Gastrocnemius medialis (tissue), 4 donors: Measurements from ENCODE around the gene IL1F10. TPM values are rescaled to one million over a fixed set of nuclear protein-coding genes. Genes with fewer than 3 reads are reported as not detected.

Source experiments
- ATAC-seq, 2 donors: fragments of 150-250 bp; one replicate each; pipeline ENCODE4 v1.9.1; 2016
- DNase-seq, 2 donors: peaks; one replicate each; pipeline ENCODE4 v3.0.0-alpha.2; 2019
- H3K27ac ChIP-seq, 4 donors: fragments of 200-600 bp; sonication (generic); 1 replicate in 1 of 4; 2 replicates in 3 of 4; pipeline ENCODE4 v1.5.1; 2016 to 2018; ENCODE audit warnings: mild to moderate bottlenecking in 2 of 4, moderate library complexity in 1 of 4
- H3K27me3 ChIP-seq, 3 donors: fragments of 200-600 bp; sonication (generic) in 2 of 3; 1 replicate in 1 of 3; 2 replicates in 2 of 3; pipeline versions ENCODE4 v1.5.1 to v1.6.0; 2016 to 2019; ENCODE audit warnings: mild to moderate bottlenecking in 1 of 3, moderate library complexity in 1 of 3
- H3K36me3 ChIP-seq, 2 donors: fragments of 200-600 bp; sonication (generic) in 1 of 2; one replicate each; pipeline ENCODE4 v1.5.1; 2017 to 2018
- H3K4me1 ChIP-seq, 2 donors: fragments of 200-600 bp; sonication (generic) in 1 of 2; one replicate each; pipeline ENCODE4 v1.5.1; 2016 to 2017; ENCODE audit warnings: mild to moderate bottlenecking in 2 of 2
- H3K4me3 ChIP-seq, 4 donors: fragments of 200-600 bp; sonication (generic) in 3 of 4; 1 replicate in 1 of 4; 2 replicates in 3 of 4; pipeline ENCODE4 v1.5.1; 2016 to 2019; ENCODE audit warnings: mild to moderate bottlenecking in 2 of 4
- H3K9me3 ChIP-seq, 3 donors: fragments of 200-600 bp; sonication (generic) in 2 of 3; 1 replicate in 1 of 3; 2 replicates in 2 of 3; pipeline ENCODE4 v1.5.1; 2016 to 2019
- POLR2A ChIP-seq, 2 donors: fragments of 450-650 bp; IDR thresholded peaks; one replicate each; pipeline ENCODE4 v1.6.1; 2017; ENCODE audit warnings: antibody characterized with exemption in 2 of 2, mild to moderate bottlenecking in 2 of 2, moderate library complexity in 2 of 2
- in situ Hi-C, 4 donors: fragments of 200-750 bp; cut with MboI; loops; one replicate each; pipeline versions ENCODE4 v1.15.0 to v1.8.0; 2017; ENCODE audit warnings: low sequenced_read_pairs in 4 of 4
- intact Hi-C: fragments of 100-400 bp; cut with DNase I; formaldehyde crosslinking; loops from one replicate; pipeline ENCODE4 v1.15.1; 2023; ENCODE audit warnings: low total_unique reads
- total RNA-seq, 4 donors: library from RNA; depleted of rRNA; stranded (reverse); fragments of >200 nt; gene quantifications; one replicate each; pipeline versions ENCODE4 v1.1.0 to v1.2.3, GENCODE V29; 2016
- TF ChIP-seq, protein P1 (sequence below), 5 experiments: fragments of 450-650 bp in 3 of 5; fragments of 200-600 bp in 2 of 5; sonication (generic) in 2 of 5; IDR thresholded peaks in 4 of 5; conservative IDR thresholded peaks in 1 of 5; 1 replicate in 4 of 5; 2 replicates in 1 of 5; pipeline ENCODE4 v1.5.1; 2016 to 2019; ENCODE audit warnings: antibody characterized with exemption in 5 of 5, mild to moderate bottlenecking in 3 of 5, moderate library complexity in 3 of 5

Gene IL1F10, protein sequence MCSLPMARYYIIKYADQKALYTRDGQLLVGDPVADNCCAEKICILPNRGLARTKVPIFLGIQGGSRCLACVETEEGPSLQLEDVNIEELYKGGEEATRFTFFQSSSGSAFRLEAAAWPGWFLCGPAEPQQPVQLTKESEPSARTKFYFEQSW
- total RNA-seq, result not detected

DNA sequence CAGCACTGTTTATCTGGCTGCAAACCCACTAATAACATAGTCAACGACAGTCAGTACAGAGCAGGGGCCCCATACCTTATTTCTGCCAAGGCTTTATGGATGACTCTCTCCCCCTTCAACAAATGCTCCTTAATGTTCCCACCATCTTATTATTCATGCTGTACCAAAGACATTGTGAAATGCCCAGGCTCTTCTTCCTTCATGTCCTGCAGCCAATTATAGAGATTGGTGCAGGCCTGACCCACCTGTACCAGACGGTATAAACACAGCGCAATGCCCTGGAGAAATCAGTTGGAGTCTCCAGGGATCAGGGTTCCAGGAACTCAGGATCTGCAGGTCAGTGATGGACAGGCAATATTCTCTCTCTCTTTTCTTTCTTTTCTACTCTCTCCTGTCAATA, at the start of gene IL1F10:
IL1F10 (plus strand) TSS at position 290 of the 400 bp plus-strand sequence. CDS start 4,769 bp downstream, outside the sequence.
- no peak for ATAC-seq
- in situ Hi-C loops, result no loop called here
- intact Hi-C loops, result no loop called here
- Histone ChIP-seq H3K4me3 (no peak within 1 kb of the TSS), H3K4me1 (no peaks in the 10 kb centered on the region), H3K36me3 (no peaks in the 10 kb centered on the region), H3K9me3 (no peaks in the 10 kb centered on the region), H3K27me3 (no peaks in the 10 kb centered on the region), H3K27ac (no peak within 1 kb of the TSS)
- TF ChIP-seq, protein P1, sequence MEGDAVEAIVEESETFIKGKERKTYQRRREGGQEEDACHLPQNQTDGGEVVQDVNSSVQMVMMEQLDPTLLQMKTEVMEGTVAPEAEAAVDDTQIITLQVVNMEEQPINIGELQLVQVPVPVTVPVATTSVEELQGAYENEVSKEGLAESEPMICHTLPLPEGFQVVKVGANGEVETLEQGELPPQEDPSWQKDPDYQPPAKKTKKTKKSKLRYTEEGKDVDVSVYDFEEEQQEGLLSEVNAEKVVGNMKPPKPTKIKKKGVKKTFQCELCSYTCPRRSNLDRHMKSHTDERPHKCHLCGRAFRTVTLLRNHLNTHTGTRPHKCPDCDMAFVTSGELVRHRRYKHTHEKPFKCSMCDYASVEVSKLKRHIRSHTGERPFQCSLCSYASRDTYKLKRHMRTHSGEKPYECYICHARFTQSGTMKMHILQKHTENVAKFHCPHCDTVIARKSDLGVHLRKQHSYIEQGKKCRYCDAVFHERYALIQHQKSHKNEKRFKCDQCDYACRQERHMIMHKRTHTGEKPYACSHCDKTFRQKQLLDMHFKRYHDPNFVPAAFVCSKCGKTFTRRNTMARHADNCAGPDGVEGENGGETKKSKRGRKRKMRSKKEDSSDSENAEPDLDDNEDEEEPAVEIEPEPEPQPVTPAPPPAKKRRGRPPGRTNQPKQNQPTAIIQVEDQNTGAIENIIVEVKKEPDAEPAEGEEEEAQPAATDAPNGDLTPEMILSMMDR (IDR thresholded peaks at IDR 0.05 in 4 of 5, conservative IDR thresholded peaks at IDR 0.05 in 1 of 5), result no peak
- TF ChIP-seq POLR2A (IDR thresholded peaks at IDR 0.05), result no peak
- no peak for DNase-seq

DNA sequence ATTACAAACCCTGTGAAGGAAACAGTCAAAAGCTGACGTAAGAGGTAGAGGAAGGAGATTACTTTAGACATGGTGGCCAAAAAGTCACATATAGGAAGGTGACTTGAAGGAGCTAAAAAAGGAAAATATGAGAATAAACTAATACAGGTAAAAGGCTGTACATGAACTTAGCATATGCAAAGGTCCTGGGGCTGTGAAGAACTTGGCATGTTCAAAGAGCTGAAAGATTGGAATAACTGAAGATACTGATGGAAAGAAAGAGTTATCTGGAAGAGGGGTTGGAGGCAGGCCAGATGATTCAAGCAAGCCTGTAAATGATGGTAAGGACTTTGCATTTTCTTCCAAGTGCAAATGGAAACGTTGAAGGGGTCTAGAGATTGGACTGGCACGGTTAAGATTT, 49.3 kb upstream of the IL1F10 start:
- in situ Hi-C loops (no loop called here), intact Hi-C loops (no loop called here)
- Histone ChIP-seq H3K4me3 (no peak overlapping the region), H3K27ac (no peak overlapping the region), H3K27me3 (no peaks in the 10 kb centered on the region), H3K4me1 (no peaks in the 10 kb centered on the region), H3K9me3 (no peaks in the 10 kb centered on the region), H3K36me3 (no peaks in the 10 kb centered on the region)
- TF ChIP-seq, protein P1 (IDR thresholded peaks at IDR 0.05 in 4 of 5, conservative IDR thresholded peaks at IDR 0.05 in 1 of 5), result no peak
- no peak for TF ChIP-seq POLR2A (IDR thresholded peaks at IDR 0.05)
- ATAC-seq (no peak), DNase-seq (no peak)

DNA sequence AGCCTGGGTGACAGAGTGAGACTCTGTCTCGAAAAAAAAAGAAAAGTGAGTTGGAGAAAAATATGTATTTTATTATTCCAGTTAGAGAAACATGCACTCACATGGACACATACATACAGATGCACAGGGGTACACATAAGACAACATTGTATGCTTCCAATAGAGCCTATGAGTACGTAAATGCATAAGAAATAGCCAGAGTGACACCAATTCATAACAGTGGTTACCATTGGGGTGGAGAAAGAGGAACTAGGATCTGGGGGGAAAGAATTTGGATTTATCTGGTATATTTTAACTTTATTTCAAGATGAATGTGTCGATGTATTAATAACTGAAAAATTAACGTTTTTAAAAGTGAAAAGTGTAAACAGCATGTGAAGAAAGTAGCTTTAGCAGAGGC, 46.5 kb upstream of the IL1F10 start:
- no peaks in the 10 kb centered on the region for H3K27me3 ChIP-seq
- no peaks in the 10 kb centered on the region for H3K4me1 ChIP-seq
- no peak overlapping the region for H3K4me3 ChIP-seq
- DNase-seq, result no peak
- H3K9me3 ChIP-seq, result no peaks in the 10 kb centered on the region
- H3K27ac ChIP-seq, result no peak overlapping the region
- no peak for ATAC-seq
- TF ChIP-seq, protein P1 (IDR thresholded peaks at IDR 0.05 in 4 of 5, conservative IDR thresholded peaks at IDR 0.05 in 1 of 5), result no peak
- TF ChIP-seq POLR2A (IDR thresholded peaks at IDR 0.05), result no peak
- in situ Hi-C loops, result no loop called here
- intact Hi-C loops, result no loop called here
- H3K36me3 ChIP-seq, result no peaks in the 10 kb centered on the region

DNA sequence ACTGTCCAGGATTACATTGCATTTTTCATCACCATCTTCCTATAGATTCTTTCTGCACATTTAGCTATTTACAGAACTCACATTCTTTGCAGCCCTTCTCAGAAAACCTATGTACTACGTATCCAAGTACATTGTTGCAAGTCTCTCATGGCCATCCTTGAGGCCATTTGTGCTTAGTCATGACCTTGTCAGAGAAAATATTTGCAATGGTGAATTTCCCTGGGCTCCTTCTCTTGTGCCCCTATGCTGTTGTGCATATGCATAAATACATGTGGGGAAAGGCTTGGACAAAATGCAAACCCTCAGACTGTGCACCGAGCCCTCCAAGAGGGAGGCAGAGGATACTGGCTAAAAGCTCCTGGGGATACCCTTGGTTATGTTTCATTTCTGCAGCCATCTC, 43.0 kb upstream of the IL1F10 start:
- in situ Hi-C loops, result no loop called here
- no peak for ATAC-seq
- intact Hi-C loops, result no loop called here

More for the DNA sequence above, 43.0 kb upstream of the IL1F10 start:
- TF ChIP-seq POLR2A (IDR thresholded peaks at IDR 0.05), result no peak
- TF ChIP-seq, protein P1 (IDR thresholded peaks at IDR 0.05 in 4 of 5, conservative IDR thresholded peaks at IDR 0.05 in 1 of 5), result no peak
- Histone ChIP-seq H3K27me3 (no peaks in the 10 kb centered on the region), H3K27ac (no peak overlapping the region), H3K9me3 (no peaks in the 10 kb centered on the region), H3K4me3 (no peak overlapping the region), H3K4me1 (no peaks in the 10 kb centered on the region), H3K36me3 (no peaks in the 10 kb centered on the region)
- no peak for DNase-seq
